Measurements from ENCODE around the gene ZNF641.

GRCh38 chr12:48374164-48374563, 23.4 kb upstream of the ZNF641 start:
- TF ChIP-seq EZH2 (IDR thresholded peaks at IDR 0.05) (no peak), POLR2AphosphoS5 (IDR thresholded peaks at IDR 0.05; ENCODE audit: borderline replicate concordance, low read depth, low read length) (no peak), FOXP2 (optimal IDR thresholded peaks at IDR 0.05; ENCODE audit: control extremely low read depth, extremely low read length, insufficient read depth) (no peak)
